HFFc6 (cell line): ENCODE results near the gene USH2A. TPM values are rescaled to one million over a fixed set of nuclear protein-coding genes. Genes with fewer than 3 reads are reported as not detected.

Source experiments
- DNase-seq: peaks from one replicate; pipeline ENCODE4 v3.0.0-alpha.2; 2018
- H3K27ac Mint-ChIP-seq: 2 replicates; pipeline ENCODE4 v1.8.0; 2020; ENCODE audit warnings: mild to moderate bottlenecking, mixed read lengths
- H3K27me3 Mint-ChIP-seq: 2 replicates; pipeline ENCODE4 v1.8.0; 2021; ENCODE audit warnings: mild to moderate bottlenecking, moderate library complexity, mixed read lengths; ENCODE audit not compliant: insufficient read depth
- H3K36me3 Mint-ChIP-seq: 2 replicates; pipeline ENCODE4 v1.8.0; 2021; ENCODE audit warnings: low read depth, mixed read lengths
- H3K4me1 Mint-ChIP-seq: 2 replicates; pipeline ENCODE4 v1.8.0; 2020; ENCODE audit warnings: low read depth, mixed read lengths
- H3K4me3 Mint-ChIP-seq: 2 replicates; pipeline ENCODE4 v1.8.0; 2020; ENCODE audit warnings: mild to moderate bottlenecking, moderate library complexity, mixed read lengths
- H3K9me3 Mint-ChIP-seq: 2 replicates; pipeline ENCODE4 v1.8.0; 2020; ENCODE audit warnings: mild to moderate bottlenecking, mixed read lengths
- total RNA-seq, 6 experiments: library from RNA; stranded (reverse); fragmentation: NEBNext Ultra II Directional; extraction: Animal tissue kit (Norgen Biotek cat#: 25700); gene quantifications; 2 replicates in 1 of 6; 3 replicates in 5 of 6; pipeline ENCODE4 v1.2.3, GENCODE V29; 2021
- TF ChIP-seq, protein P1 (sequence below): fragments of 200-600 bp; sonication (generic); IDR thresholded peaks from 2 replicates; pipeline ENCODE4 v1.5.0; 2021; ENCODE audit warnings: antibody characterized with exemption, mild to moderate bottlenecking

Gene USH2A
- total RNA-seq, 6 experiments from 2014 or later: 0.02 to 0.07 (median 0.04) TPM

DNA sequence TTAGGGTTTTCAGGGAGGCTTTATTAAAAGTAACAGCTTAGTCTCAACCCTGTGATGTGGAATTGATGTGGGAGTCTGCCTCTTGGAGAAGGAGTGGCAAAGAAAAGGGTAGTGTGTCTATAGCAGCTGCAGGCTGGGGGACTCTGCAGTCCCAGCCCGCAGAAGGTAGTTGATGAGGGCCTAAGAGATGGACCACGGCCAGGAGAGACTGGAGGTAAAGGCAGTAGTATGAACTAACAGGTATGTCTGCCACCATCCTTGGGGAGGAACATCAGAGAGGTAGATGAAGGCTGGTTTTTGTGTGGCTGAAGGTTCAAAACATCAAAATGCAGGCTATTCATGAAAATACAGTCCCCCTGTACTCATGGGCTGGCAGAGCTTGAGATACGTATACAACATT lies 744.0 kb downstream of the USH2A start:
- no peaks in the 10 kb centered on the region for H3K9me3 Mint-ChIP-seq
- TF ChIP-seq, protein P1, sequence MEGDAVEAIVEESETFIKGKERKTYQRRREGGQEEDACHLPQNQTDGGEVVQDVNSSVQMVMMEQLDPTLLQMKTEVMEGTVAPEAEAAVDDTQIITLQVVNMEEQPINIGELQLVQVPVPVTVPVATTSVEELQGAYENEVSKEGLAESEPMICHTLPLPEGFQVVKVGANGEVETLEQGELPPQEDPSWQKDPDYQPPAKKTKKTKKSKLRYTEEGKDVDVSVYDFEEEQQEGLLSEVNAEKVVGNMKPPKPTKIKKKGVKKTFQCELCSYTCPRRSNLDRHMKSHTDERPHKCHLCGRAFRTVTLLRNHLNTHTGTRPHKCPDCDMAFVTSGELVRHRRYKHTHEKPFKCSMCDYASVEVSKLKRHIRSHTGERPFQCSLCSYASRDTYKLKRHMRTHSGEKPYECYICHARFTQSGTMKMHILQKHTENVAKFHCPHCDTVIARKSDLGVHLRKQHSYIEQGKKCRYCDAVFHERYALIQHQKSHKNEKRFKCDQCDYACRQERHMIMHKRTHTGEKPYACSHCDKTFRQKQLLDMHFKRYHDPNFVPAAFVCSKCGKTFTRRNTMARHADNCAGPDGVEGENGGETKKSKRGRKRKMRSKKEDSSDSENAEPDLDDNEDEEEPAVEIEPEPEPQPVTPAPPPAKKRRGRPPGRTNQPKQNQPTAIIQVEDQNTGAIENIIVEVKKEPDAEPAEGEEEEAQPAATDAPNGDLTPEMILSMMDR: no peak
- no peaks in the 10 kb centered on the region for H3K36me3 Mint-ChIP-seq
- H3K4me3 Mint-ChIP-seq: no peak overlapping the region
- peaks cover 16% of the 10 kb centered on the region for H3K4me1 Mint-ChIP-seq
- no peak overlapping the region for H3K27ac Mint-ChIP-seq
- no peaks in the 10 kb centered on the region; the same call in 1 of the 2 replicates for H3K27me3 Mint-ChIP-seq
- no peak for DNase-seq

DNA sequence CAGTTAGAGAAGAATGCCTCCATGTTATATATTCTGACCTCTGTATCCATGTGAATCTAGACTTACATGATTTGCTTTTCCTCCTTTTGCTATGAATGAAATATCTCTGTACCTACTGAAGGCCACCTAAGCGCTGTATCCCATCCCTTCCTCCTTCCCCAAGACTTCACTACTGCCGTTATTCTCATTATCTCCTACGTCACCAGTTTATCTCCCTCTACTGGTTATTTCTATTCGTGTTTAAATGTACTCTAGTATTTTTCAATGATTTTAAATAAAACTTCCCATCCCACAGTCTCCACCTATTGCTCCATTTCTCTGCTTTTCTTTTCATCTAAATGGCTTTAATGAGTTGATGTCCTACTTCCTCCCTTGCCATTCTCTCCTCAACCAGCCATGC lies 746.1 kb downstream of the USH2A start:
- Mint-ChIP-seq H3K9me3 (no peaks in the 10 kb centered on the region), H3K36me3 (no peaks in the 10 kb centered on the region), H3K27ac (no peak overlapping the region), H3K4me3 (no peak overlapping the region), H3K4me1 (peaks cover 5% of the 10 kb centered on the region), H3K27me3 (no peaks in the 10 kb centered on the region; the same call in 1 of the 2 replicates)
- TF ChIP-seq, protein P1: peak; percentile 50
- DNase-seq: no peak

DNA sequence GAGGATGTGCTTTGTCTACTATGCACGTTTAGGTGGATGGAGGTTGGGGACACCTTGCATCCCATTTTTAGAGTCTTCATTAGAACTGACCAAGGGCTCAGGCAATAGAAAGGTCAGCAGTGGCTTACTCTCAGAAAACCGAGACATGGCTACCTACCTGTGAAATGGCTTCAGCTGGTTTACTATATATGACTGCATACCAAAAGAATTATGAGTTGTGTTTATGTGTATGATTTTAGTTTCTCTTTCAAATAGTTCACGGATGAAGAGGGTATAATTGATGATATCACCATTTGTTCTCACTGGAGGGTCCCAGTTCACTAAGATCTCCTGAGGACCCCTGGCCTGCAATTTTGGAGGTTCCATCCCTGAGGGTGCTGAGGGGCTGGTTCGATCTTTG lies 749.3 kb downstream of the USH2A start:
- TF ChIP-seq, protein P1: no peak
- Mint-ChIP-seq H3K27ac (no peak overlapping the region), H3K4me1 (peaks cover 15% of the 10 kb centered on the region), H3K36me3 (no peaks in the 10 kb centered on the region), H3K4me3 (peak overlapping the region; percentile 15; the same call in 1 of the 2 replicates), H3K27me3 (no peaks in the 10 kb centered on the region; the same call in 1 of the 2 replicates), H3K9me3 (no peaks in the 10 kb centered on the region)
- no peak for DNase-seq

DNA sequence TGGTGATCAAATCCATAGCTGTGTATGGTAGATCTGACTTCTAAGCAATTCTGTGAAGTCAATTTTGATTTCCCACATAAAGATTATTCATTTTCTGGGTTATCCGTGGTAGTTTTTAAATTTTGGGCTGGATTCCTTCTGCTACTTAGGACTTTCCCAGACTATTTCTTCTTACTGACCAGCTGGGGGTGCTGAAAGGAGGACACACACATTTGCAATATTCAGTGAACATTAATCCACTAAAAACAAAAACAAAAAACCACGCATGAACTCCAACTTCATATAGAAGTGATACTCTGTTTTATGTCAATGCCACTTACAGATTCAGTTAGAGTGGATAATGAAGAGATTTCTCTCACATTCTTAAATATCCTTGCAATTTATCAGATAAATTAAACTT lies 750.8 kb downstream of the USH2A start:
- TF ChIP-seq, protein P1: peak; percentile 35
- Mint-ChIP-seq H3K27ac (no peak overlapping the region), H3K9me3 (no peaks in the 10 kb centered on the region), H3K27me3 (peaks cover 2% of the 10 kb centered on the region), H3K36me3 (no peaks in the 10 kb centered on the region), H3K4me3 (no peak overlapping the region), H3K4me1 (peaks cover 23% of the 10 kb centered on the region)
- no peak for DNase-seq

DNA sequence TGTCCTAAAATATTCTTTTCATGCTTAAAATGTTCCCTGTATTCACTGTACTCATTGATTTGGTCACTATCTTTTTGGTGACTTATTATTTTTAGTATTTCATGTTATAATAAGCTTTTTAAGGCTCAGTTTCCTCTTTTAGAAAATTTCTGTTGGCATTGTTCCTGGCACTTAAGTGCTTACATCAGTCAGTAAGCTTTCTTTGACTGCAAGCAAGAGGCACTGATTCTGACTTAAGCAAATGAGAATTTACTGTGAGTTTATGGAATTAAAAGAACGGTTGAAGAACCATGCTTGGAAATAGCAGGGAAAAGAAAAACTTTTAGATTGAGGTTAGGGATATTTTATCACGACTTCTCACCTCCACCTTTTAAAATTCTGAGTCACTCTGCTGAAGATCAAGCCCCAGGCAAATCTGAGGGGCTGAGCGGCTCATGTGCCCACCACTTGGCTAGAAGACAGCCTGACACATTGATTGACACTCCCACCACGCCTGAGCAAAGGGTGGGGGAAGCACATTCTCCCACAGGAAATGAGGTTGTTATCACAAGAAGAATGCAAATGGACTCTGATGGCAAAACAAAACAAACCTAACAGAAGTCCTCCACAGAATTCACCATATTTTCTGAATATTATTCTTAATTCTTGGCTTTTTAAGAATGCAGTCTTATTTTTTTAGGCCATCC lies 753.3 kb downstream of the USH2A start:
- Mint-ChIP-seq H3K27ac (peak overlapping the region; percentile 75), H3K9me3 (no peaks in the 10 kb centered on the region), H3K36me3 (no peaks in the 10 kb centered on the region), H3K4me1 (peaks cover 38% of the 10 kb centered on the region), H3K27me3 (peaks cover 4% of the 10 kb centered on the region; the same call in 1 of the 2 replicates), H3K4me3 (peak overlapping the region; percentile 58)
- DNase-seq: no peak
- TF ChIP-seq, protein P1: no peak
